ENCODE data around the gene C1S. TPM values are rescaled to one million over a fixed set of nuclear protein-coding genes. Genes with fewer than 3 reads are reported as not detected.

C1S gene
- total and polyA plus RNA-seq, 2 donors (not counting 3 experiments of a cell fraction or from before 2014, with no cell fraction given), result 0.32 to 0.38 TPM

- ChIA-PET CTCF (interaction anchor here (2.5 to 4.3 kb wide), 2 partner anchors 47 to 52 kb away, joined by 9 to 21 read pairs; partner anchors contain the start of gene C1RL), POLR2A (no interaction called here)
- H3K79me2 ChIP-seq (ENCODE audit: control insufficient read depth, insufficient read depth, low read length), result no peaks in the 10 kb centered on the region
- no peaks in the 10 kb centered on the region for H4K20me1 ChIP-seq (replicated peaks; ENCODE audit: control insufficient read depth, extremely low read depth, insufficient read depth, low read length)
- no peaks in the 10 kb centered on the region for H3K9me1 ChIP-seq (replicated peaks; ENCODE audit: control insufficient read depth, extremely low read depth, insufficient read depth, low read length)
- DNase-seq (ENCODE audit: low read depth, low spot score), result no peak
- no peaks in the 10 kb centered on the region for H3K4me1 ChIP-seq (ENCODE audit: control insufficient read depth, extremely low read depth, insufficient read depth, low read length)
- no peak overlapping the region for H2AFZ ChIP-seq (ENCODE audit: low read depth, low read length)
- BruUV-seq (replicated peaks), result no TSS peak
- H3K4me3 ChIP-seq (replicated peaks in 1 of 3; ENCODE audit: insufficient read depth in 1 of 3, low read depth in 1 of 3, low read length in 3 of 3), result no peak overlapping the region
- dilution Hi-C loops (cut with MboI; ENCODE audit: extremely low pct_ligation_motif_present, low sequenced_read_pairs), result no loop called here
- no peak overlapping the region for H3K9ac ChIP-seq (replicated peaks; ENCODE audit: extremely low read depth, insufficient read depth, low read length)
- H3K4me2 ChIP-seq (ENCODE audit: insufficient read depth, low read length), result no peak overlapping the region
- TF ChIP-seq, protein P1, sequence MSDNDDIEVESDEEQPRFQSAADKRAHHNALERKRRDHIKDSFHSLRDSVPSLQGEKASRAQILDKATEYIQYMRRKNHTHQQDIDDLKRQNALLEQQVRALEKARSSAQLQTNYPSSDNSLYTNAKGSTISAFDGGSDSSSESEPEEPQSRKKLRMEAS (IDR thresholded peaks at IDR 0.05; ENCODE audit: insufficient read depth, insufficient read length), result no peak
- TF ChIP-seq JUN (IDR thresholded peaks at IDR 0.05; ENCODE audit: borderline replicate concordance, insufficient read depth, insufficient read length, low read depth) (no peak), MYC (IDR thresholded peaks at IDR 0.05; ENCODE audit: low read depth, low read length) (no peak), CTCF (IDR thresholded peaks at IDR 0.05; ENCODE audit: extremely low read depth in 1 of 2, insufficient read depth in 1 of 2, low read depth in 1 of 2, low read length in 2 of 2) (no peak), FOS (IDR thresholded peaks at IDR 0.05; ENCODE audit: borderline replicate concordance, insufficient read depth, low read length) (no peak)
- no peak for FAIRE-seq
- H3K9me3 ChIP-seq (replicated peaks; ENCODE audit: control insufficient read depth, insufficient read depth, low read length), result no peaks in the 10 kb centered on the region
- H3K36me3 ChIP-seq (ENCODE audit: control insufficient read depth in 2 of 2, extremely low read depth in 1 of 2, insufficient read depth in 2 of 2, low read length in 2 of 2), result no peaks in the 10 kb centered on the region
- no peak overlapping the region for H3K27ac ChIP-seq (ENCODE audit: insufficient read depth, low read depth, low read length)
- H3K27me3 ChIP-seq (ENCODE audit: control insufficient read depth in 2 of 2, insufficient read depth in 2 of 2, low read length in 2 of 2), result peaks cover 20 to 26% of the 10 kb centered on the region in 2 experiments
- intact Hi-C loops (cut with micrococcal nuclease), result no loop called here
These were observed 1.1 kb downstream of the C1S start for GRCh38 chr12:7061596-7061995.

GRCh38 chr12:7064516-7064915 is 4.0 kb downstream of the C1S start:
- POLR2A ChIA-PET, result no interaction called here
- H3K27ac ChIP-seq (ENCODE audit: insufficient read depth, low read depth, low read length), result no peak overlapping the region
- no peak overlapping the region for H3K9ac ChIP-seq (replicated peaks; ENCODE audit: extremely low read depth, insufficient read depth, low read length)
- FAIRE-seq (no peak), DNase-seq (ENCODE audit: low read depth, low spot score) (no peak)
- no peaks in the 10 kb centered on the region for H3K9me1 ChIP-seq (replicated peaks; ENCODE audit: control insufficient read depth, extremely low read depth, insufficient read depth, low read length)
- CTCF ChIA-PET, result no interaction called here
- H4K20me1 ChIP-seq (replicated peaks; ENCODE audit: control insufficient read depth, extremely low read depth, insufficient read depth, low read length), result no peaks in the 10 kb centered on the region
- H3K9me3 ChIP-seq (replicated peaks; ENCODE audit: control insufficient read depth, insufficient read depth, low read length), result no peaks in the 10 kb centered on the region
- peaks cover 24 to 39% of the 10 kb centered on the region in 2 experiments for H3K27me3 ChIP-seq (ENCODE audit: control insufficient read depth in 2 of 2, insufficient read depth in 2 of 2, low read length in 2 of 2)
- intact Hi-C loops (cut with micrococcal nuclease), result no loop called here
- H3K36me3 ChIP-seq (ENCODE audit: control insufficient read depth in 2 of 2, extremely low read depth in 1 of 2, insufficient read depth in 2 of 2, low read length in 2 of 2), result no peaks in the 10 kb centered on the region
- H3K4me3 ChIP-seq (replicated peaks in 1 of 3; ENCODE audit: insufficient read depth in 1 of 3, low read depth in 1 of 3, low read length in 3 of 3), result no peak overlapping the region
- no peaks in the 10 kb centered on the region for H3K4me1 ChIP-seq (ENCODE audit: control insufficient read depth, extremely low read depth, insufficient read depth, low read length)
- no peak overlapping the region for H3K4me2 ChIP-seq (ENCODE audit: insufficient read depth, low read length)
- dilution Hi-C loops (cut with MboI; ENCODE audit: extremely low pct_ligation_motif_present, low sequenced_read_pairs), result no loop called here
- H2AFZ ChIP-seq (ENCODE audit: low read depth, low read length), result no peak overlapping the region
- H3K79me2 ChIP-seq (ENCODE audit: control insufficient read depth, insufficient read depth, low read length), result no peaks in the 10 kb centered on the region
- TF ChIP-seq CTCF (IDR thresholded peaks at IDR 0.05; ENCODE audit: extremely low read depth in 1 of 2, insufficient read depth in 1 of 2, low read depth in 1 of 2, low read length in 2 of 2) (no peak), MYC (IDR thresholded peaks at IDR 0.05; ENCODE audit: low read depth, low read length) (no peak), FOS (IDR thresholded peaks at IDR 0.05; ENCODE audit: borderline replicate concordance, insufficient read depth, low read length) (no peak), POLR2AphosphoS5 (IDR thresholded peaks at IDR 0.05; ENCODE audit: insufficient read depth, low read depth, low read length) (no peak), GATA2 (IDR thresholded peaks at IDR 0.05; ENCODE audit: insufficient read depth, insufficient read length, low read depth, low read length) (no peak), EZH2 (IDR thresholded peaks at IDR 0.05; ENCODE audit: borderline replicate concordance, low read depth, low read length, severe bottlenecking) (no peak), POLR2A (IDR thresholded peaks at IDR 0.05; ENCODE audit: low read depth, low read length) (no peak), JUN (IDR thresholded peaks at IDR 0.05; ENCODE audit: borderline replicate concordance, insufficient read depth, insufficient read length, low read depth) (no peak)
- TF ChIP-seq, protein P1 (IDR thresholded peaks at IDR 0.05; ENCODE audit: insufficient read depth, insufficient read length), result no peak
- no TSS peak for BruUV-seq (replicated peaks)

Data from endothelial cell of umbilical vein (primary cell).